ENCODE data around the gene PCBP4. TPM values are rescaled to one million over a fixed set of nuclear protein-coding genes. Genes with fewer than 3 reads are reported as not detected.

PCBP4 gene
- polyA plus RNA-seq, 1 donor (not counting 4 experiments of a cell fraction or from before 2014, with no cell fraction given), result 25.2 TPM

DNA sequence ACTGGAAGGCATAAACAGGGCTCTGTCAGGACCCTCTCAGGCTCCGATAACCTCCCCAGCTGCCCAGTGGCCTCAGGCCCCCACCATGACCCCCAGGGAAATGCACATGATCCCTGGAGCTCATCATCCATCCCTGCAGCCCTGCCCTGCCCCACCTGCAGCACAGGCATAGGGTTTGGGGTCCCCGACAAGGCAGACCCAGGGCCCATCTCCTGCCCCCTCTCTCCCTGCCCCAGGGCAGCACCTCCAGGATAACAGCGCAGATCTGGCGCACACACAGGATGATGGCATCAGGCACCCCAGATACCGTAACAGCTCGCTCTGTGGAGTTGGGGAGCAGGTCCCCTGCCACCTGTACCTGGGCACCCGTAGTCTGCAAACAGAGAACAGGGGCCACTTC is 7.6 kb downstream of the PCBP4 start:
- FAIRE-seq, result no peak
- H3K4me2 ChIP-seq (ENCODE audit: control insufficient read depth, extremely low read depth, insufficient read depth, low read depth, low read length), result no peak overlapping the region
- TF ChIP-seq, protein P1, sequence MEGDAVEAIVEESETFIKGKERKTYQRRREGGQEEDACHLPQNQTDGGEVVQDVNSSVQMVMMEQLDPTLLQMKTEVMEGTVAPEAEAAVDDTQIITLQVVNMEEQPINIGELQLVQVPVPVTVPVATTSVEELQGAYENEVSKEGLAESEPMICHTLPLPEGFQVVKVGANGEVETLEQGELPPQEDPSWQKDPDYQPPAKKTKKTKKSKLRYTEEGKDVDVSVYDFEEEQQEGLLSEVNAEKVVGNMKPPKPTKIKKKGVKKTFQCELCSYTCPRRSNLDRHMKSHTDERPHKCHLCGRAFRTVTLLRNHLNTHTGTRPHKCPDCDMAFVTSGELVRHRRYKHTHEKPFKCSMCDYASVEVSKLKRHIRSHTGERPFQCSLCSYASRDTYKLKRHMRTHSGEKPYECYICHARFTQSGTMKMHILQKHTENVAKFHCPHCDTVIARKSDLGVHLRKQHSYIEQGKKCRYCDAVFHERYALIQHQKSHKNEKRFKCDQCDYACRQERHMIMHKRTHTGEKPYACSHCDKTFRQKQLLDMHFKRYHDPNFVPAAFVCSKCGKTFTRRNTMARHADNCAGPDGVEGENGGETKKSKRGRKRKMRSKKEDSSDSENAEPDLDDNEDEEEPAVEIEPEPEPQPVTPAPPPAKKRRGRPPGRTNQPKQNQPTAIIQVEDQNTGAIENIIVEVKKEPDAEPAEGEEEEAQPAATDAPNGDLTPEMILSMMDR (optimal IDR thresholded peaks at IDR 0.05 in 1 of 3, IDR thresholded peaks at IDR 0.05 in 1 of 3, conservative IDR thresholded peaks at IDR 0.05 in 1 of 3; ENCODE audit: extremely low read depth in 1 of 3, insufficient read depth in 2 of 3, low read length in 3 of 3), result no peak
- TF ChIP-seq EZH2 (IDR thresholded peaks at IDR 0.05; ENCODE audit: low read length), result no peak
- no peaks in the 10 kb centered on the region for H4K20me1 ChIP-seq (ENCODE audit: control insufficient read depth, extremely low read depth, insufficient read depth, low read length)
- H3K79me2 ChIP-seq (ENCODE audit: control insufficient read depth, insufficient read depth, low read length), result no peaks in the 10 kb centered on the region
- H3K4me3 ChIP-seq (ENCODE audit: control insufficient read depth in 2 of 3, extremely low read depth in 1 of 3, insufficient read depth in 2 of 3, low read depth in 1 of 3, low read length in 3 of 3), result no peak overlapping the region
- no peak overlapping the region for H2AFZ ChIP-seq (ENCODE audit: control insufficient read depth, low read length)
- no peaks in the 10 kb centered on the region for H3K9me1 ChIP-seq (ENCODE audit: control insufficient read depth, extremely low read depth, insufficient read depth, low read length)
- H3K27ac ChIP-seq (ENCODE audit: control insufficient read depth, insufficient read depth, low read length), result no peak overlapping the region
- no peaks in the 10 kb centered on the region for H3K9me3 ChIP-seq (ENCODE audit: control insufficient read depth, low read depth, low read length)
- peaks cover 11% of the 10 kb centered on the region for H3K27me3 ChIP-seq (ENCODE audit: control insufficient read depth, extremely low read depth, insufficient read depth, low read length)
- no peak for DNase-seq (ENCODE audit: low read depth, low spot score)
- dilution Hi-C loops (cut with MboI; ENCODE audit: extremely low pct_ligation_motif_present, low sequenced_read_pairs), result no loop called here
- peaks cover 0 to 25% of the 10 kb centered on the region in 2 experiments for H3K36me3 ChIP-seq (ENCODE audit: control insufficient read depth in 2 of 2, extremely low read depth in 1 of 2, insufficient read depth in 2 of 2, low read length in 2 of 2)
- H3K9ac ChIP-seq (ENCODE audit: control insufficient read depth, extremely low read depth, insufficient read depth, low read length), result no peak overlapping the region
- H3K4me1 ChIP-seq (ENCODE audit: control insufficient read depth, extremely low read depth, insufficient read depth, low read length), result peaks cover 11% of the 10 kb centered on the region

DNA sequence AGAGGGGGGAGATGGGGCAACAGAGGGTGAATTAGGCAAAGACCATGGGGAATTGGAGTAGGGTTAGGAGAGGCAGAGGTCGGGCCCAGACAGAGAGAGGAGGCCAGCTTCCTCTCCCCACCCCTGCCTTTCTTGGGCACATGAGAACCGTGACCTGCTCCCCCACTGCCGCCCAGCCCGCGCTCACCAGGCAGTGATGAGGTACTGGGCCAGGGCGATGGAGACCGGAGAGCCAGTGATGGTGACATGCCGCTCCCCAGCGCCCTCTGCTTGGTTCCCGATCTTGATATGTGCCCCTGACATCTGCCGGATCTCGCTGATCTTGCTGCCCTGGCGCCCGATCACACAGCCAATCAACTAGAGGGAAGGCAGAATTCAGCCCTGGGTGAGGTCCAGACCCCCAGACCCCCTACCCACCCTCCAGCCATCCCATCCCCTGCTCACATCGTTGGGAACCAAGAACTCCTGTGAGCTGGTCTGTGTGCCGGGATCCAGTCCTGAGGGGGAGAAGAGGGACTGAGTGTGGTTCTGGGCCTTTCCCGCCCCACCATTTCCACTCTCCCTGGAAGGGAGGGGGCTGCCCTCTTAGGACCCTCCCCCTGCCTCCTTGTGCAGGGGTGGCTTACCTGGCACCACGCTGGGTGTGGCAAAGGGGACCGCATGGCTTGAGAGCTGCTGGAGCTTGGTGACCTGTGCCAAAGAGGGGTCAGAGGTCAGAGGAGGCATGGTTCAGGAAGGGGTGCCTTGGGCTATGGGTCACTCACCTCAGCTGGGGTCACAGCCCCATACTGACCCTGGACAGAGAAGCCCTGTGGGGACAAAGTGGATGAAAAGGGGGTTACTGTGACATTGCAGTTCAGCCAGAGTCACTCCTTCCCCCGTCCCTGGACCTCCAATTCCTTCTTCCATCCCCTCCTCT is 8.4 kb downstream of the PCBP4 start:
- Histone ChIP-seq H3K4me3 (ENCODE audit: control insufficient read depth in 2 of 3, extremely low read depth in 1 of 3, insufficient read depth in 2 of 3, low read depth in 1 of 3, low read length in 3 of 3) (no peak overlapping the region), H3K27me3 (ENCODE audit: control insufficient read depth, extremely low read depth, insufficient read depth, low read length) (peaks cover 18% of the 10 kb centered on the region), H4K20me1 (ENCODE audit: control insufficient read depth, extremely low read depth, insufficient read depth, low read length) (no peaks in the 10 kb centered on the region), H3K9me3 (ENCODE audit: control insufficient read depth, low read depth, low read length) (no peaks in the 10 kb centered on the region), H3K9ac (ENCODE audit: control insufficient read depth, extremely low read depth, insufficient read depth, low read length) (no peak overlapping the region), H2AFZ (ENCODE audit: control insufficient read depth, low read length) (no peak overlapping the region), H3K4me1 (ENCODE audit: control insufficient read depth, extremely low read depth, insufficient read depth, low read length) (peaks cover 11% of the 10 kb centered on the region), H3K79me2 (ENCODE audit: control insufficient read depth, insufficient read depth, low read length) (no peaks in the 10 kb centered on the region), H3K27ac (ENCODE audit: control insufficient read depth, insufficient read depth, low read length) (no peak overlapping the region), H3K9me1 (ENCODE audit: control insufficient read depth, extremely low read depth, insufficient read depth, low read length) (no peaks in the 10 kb centered on the region), H3K36me3 (ENCODE audit: control insufficient read depth in 2 of 2, extremely low read depth in 1 of 2, insufficient read depth in 2 of 2, low read length in 2 of 2) (peaks cover 0 to 24% of the 10 kb centered on the region in 2 experiments), H3K4me2 (ENCODE audit: control insufficient read depth, extremely low read depth, insufficient read depth, low read depth, low read length) (no peak overlapping the region)
- FAIRE-seq (no peak), DNase-seq (ENCODE audit: low read depth, low spot score) (no peak)
- TF ChIP-seq, protein P1 (optimal IDR thresholded peaks at IDR 0.05 in 1 of 3, IDR thresholded peaks at IDR 0.05 in 1 of 3, conservative IDR thresholded peaks at IDR 0.05 in 1 of 3; ENCODE audit: extremely low read depth in 1 of 3, insufficient read depth in 2 of 3, low read length in 3 of 3), result no peak
- TF ChIP-seq EZH2 (IDR thresholded peaks at IDR 0.05; ENCODE audit: low read length), result no peak
- dilution Hi-C loops (cut with MboI; ENCODE audit: extremely low pct_ligation_motif_present, low sequenced_read_pairs), result no loop called here

Data from keratinocyte (primary cell).